Duodenal mucosa (tissue), 2 donors: ENCODE measurements around the gene DHX40.

ENCODE experiments used
- H3K27ac ChIP-seq: one replicate; pipeline ENCODE4 v1.7.0; 2013; ENCODE audit warnings: low read depth, low read length
- H3K27me3 ChIP-seq, 2 donors: one replicate each; pipeline ENCODE4 v1.7.0; 2013; ENCODE audit warnings: low read length in 2 of 2, control low read depth in 1 of 2; ENCODE audit not compliant: insufficient read depth in 2 of 2, control insufficient read depth in 1 of 2
- H3K36me3 ChIP-seq, 2 donors: one replicate each; pipeline ENCODE4 v1.7.0; 2013; ENCODE audit warnings: low read length in 2 of 2, control low read depth in 1 of 2; ENCODE audit not compliant: insufficient read depth in 2 of 2, control insufficient read depth in 1 of 2
- H3K4me1 ChIP-seq, 2 donors: one replicate each; pipeline ENCODE4 v1.7.0; 2013; ENCODE audit warnings: low read length in 2 of 2, control low read depth in 1 of 2; ENCODE audit not compliant: insufficient read depth in 2 of 2, control insufficient read depth in 1 of 2
- H3K4me3 ChIP-seq, 2 donors: one replicate each; pipeline ENCODE4 v1.7.0; 2013; ENCODE audit warnings: low read length in 2 of 2, low read depth in 1 of 2
- H3K9ac ChIP-seq, 2 donors: one replicate each; pipeline ENCODE4 v1.7.0; 2013; ENCODE audit warnings: low read length in 2 of 2, low read depth in 1 of 2
- H3K9me3 ChIP-seq, 2 donors: one replicate each; pipeline ENCODE4 v1.7.0; 2013; ENCODE audit warnings: low read length in 2 of 2, control low read depth in 1 of 2; ENCODE audit not compliant: control insufficient read depth in 1 of 2

Gene DHX40

GRCh38 chr17:59627274-59627673, 61.9 kb downstream of the DHX40 start:
- Histone ChIP-seq H3K9ac (no peak overlapping the region), H3K36me3 (peaks cover 0 to 3% of the 10 kb centered on the region in 2 donors), H3K9me3 (no peaks in the 10 kb centered on the region), H3K27ac (no peak overlapping the region), H3K27me3 (no peaks in the 10 kb centered on the region), H3K4me3 (no peak overlapping the region), H3K4me1 (peaks cover 42 to 46% of the 10 kb centered on the region in 2 donors)

GRCh38 chr17:59627770-59628171, 62.4 kb downstream of the DHX40 start:
- H3K36me3 ChIP-seq: peaks cover 0 to 3% of the 10 kb centered on the region in 2 donors
- no peaks in the 10 kb centered on the region for H3K9me3 ChIP-seq
- no peak overlapping the region for H3K27ac ChIP-seq
- H3K4me3 ChIP-seq: no peak overlapping the region
- no peaks in the 10 kb centered on the region for H3K27me3 ChIP-seq
- peaks cover 40 to 44% of the 10 kb centered on the region in 2 donors for H3K4me1 ChIP-seq
- no peak overlapping the region for H3K9ac ChIP-seq

GRCh38 chr17:59629174-59629573, 63.8 kb downstream of the DHX40 start:
- peaks cover 34 to 41% of the 10 kb centered on the region in 2 donors for H3K4me1 ChIP-seq
- H3K27ac ChIP-seq: no peak overlapping the region
- H3K4me3 ChIP-seq: no peak overlapping the region

GRCh38 chr17:59631276-59631675, 65.9 kb downstream of the DHX40 start:
- no peak overlapping the region for H3K9ac ChIP-seq
- H3K27me3 ChIP-seq: no peaks in the 10 kb centered on the region
- H3K27ac ChIP-seq: no peak overlapping the region
- H3K4me3 ChIP-seq: no peak overlapping the region
- peaks cover 0 to 3% of the 10 kb centered on the region in 2 donors for H3K36me3 ChIP-seq
- H3K4me1 ChIP-seq: peaks cover 29 to 48% of the 10 kb centered on the region in 2 donors
- no peaks in the 10 kb centered on the region for H3K9me3 ChIP-seq

More at GRCh38 chr17:59629174-59629573, 63.8 kb downstream of the DHX40 start:
- H3K36me3 ChIP-seq: peaks cover 0 to 3% of the 10 kb centered on the region in 2 donors
- no peak overlapping the region for H3K9ac ChIP-seq
- no peaks in the 10 kb centered on the region for H3K9me3 ChIP-seq
- no peaks in the 10 kb centered on the region for H3K27me3 ChIP-seq

GRCh38 chr17:59632398-59632797, 67.0 kb downstream of the DHX40 start:
- no peak overlapping the region for H3K27ac ChIP-seq

GRCh38 chr17:59633658-59634359, 68.4 kb downstream of the DHX40 start:
- H3K4me1 ChIP-seq: peaks cover 22 to 28% of the 10 kb centered on the region in 2 donors
- H3K9me3 ChIP-seq: no peaks in the 10 kb centered on the region
- H3K9ac ChIP-seq: no peak overlapping the region
- no peaks in the 10 kb centered on the region for H3K27me3 ChIP-seq
- peaks cover 0 to 3% of the 10 kb centered on the region in 2 donors for H3K36me3 ChIP-seq
- no peak overlapping the region for H3K4me3 ChIP-seq
- H3K27ac ChIP-seq: no peak overlapping the region

More at GRCh38 chr17:59632398-59632797, 67.0 kb downstream of the DHX40 start:
- peaks cover 0 to 3% of the 10 kb centered on the region in 2 donors for H3K36me3 ChIP-seq
- no peak overlapping the region for H3K9ac ChIP-seq
- no peak overlapping the region for H3K4me3 ChIP-seq
- no peaks in the 10 kb centered on the region for H3K27me3 ChIP-seq
- H3K4me1 ChIP-seq: peaks cover 20 to 38% of the 10 kb centered on the region in 2 donors
- H3K9me3 ChIP-seq: no peaks in the 10 kb centered on the region

- no peak overlapping the region for H3K9ac ChIP-seq
- no peaks in the 10 kb centered on the region for H3K9me3 ChIP-seq
- H3K27me3 ChIP-seq: no peaks in the 10 kb centered on the region
- H3K27ac ChIP-seq: no peak overlapping the region
- peaks cover 0 to 3% of the 10 kb centered on the region in 2 donors for H3K36me3 ChIP-seq
- no peak overlapping the region for H3K4me3 ChIP-seq
- peaks cover 22 to 38% of the 10 kb centered on the region in 2 donors for H3K4me1 ChIP-seq
These were observed 69.5 kb downstream of the DHX40 start for GRCh38 chr17:59634632-59635541.

GRCh38 chr17:59637611-59638310, 72.4 kb downstream of the DHX40 start:
- peaks cover 39 to 46% of the 10 kb centered on the region in 2 donors for H3K4me1 ChIP-seq

GRCh38 chr17:59638553-59638952, 73.1 kb downstream of the DHX40 start:
- Histone ChIP-seq H3K4me3 (no peak overlapping the region), H3K27ac (no peak overlapping the region), H3K4me1 (peaks cover 43 to 51% of the 10 kb centered on the region in 2 donors), H3K9ac (no peak overlapping the region), H3K36me3 (no peaks in the 10 kb centered on the region), H3K27me3 (no peaks in the 10 kb centered on the region), H3K9me3 (no peaks in the 10 kb centered on the region)

More at GRCh38 chr17:59637611-59638310, 72.4 kb downstream of the DHX40 start:
- Histone ChIP-seq H3K9ac (no peak overlapping the region), H3K36me3 (no peaks in the 10 kb centered on the region), H3K27me3 (no peaks in the 10 kb centered on the region), H3K9me3 (no peaks in the 10 kb centered on the region), H3K4me3 (no peak overlapping the region), H3K27ac (no peak overlapping the region)
